NT2/D1 (cell line): ENCODE data around the gene TBXAS1.
"Not testable (repeated sequence)": the region's sequence is repeated elsewhere in the genome, so short reads cannot be mapped to it uniquely, and the experiment has no call there.

Experiments used
- DNase-seq: peaks from one replicate; pipeline ENCODE4 v3.0.0-alpha.2; 2011; ENCODE audit warnings: low read depth, low spot score
- H3K27me3 ChIP-seq: 2 replicates; pipeline ENCODE4 v1.6.0; 2011; ENCODE audit warnings: mild to moderate bottlenecking; ENCODE audit not compliant: insufficient read length, insufficient read depth
- H3K36me3 ChIP-seq: 2 replicates; pipeline ENCODE4 v1.6.1; 2011; ENCODE audit warnings: mild to moderate bottlenecking, low read length, mixed read lengths; ENCODE audit not compliant: insufficient read depth, insufficient read length
- H3K4me1 ChIP-seq: 2 replicates; pipeline ENCODE4 v1.5.1; 2011; ENCODE audit not compliant: insufficient read depth, insufficient read length
- H3K4me3 ChIP-seq: 2 replicates; pipeline ENCODE4 v1.5.1; 2011; ENCODE audit warnings: low read depth; ENCODE audit not compliant: insufficient read length
- H3K9ac ChIP-seq: 2 replicates; pipeline ENCODE4 v1.6.0; 2011; ENCODE audit warnings: low read depth; ENCODE audit not compliant: insufficient read length
- H3K9me3 ChIP-seq: 2 replicates; pipeline ENCODE4 v1.5.1; 2011; ENCODE audit warnings: mild to moderate bottlenecking, low read length; ENCODE audit not compliant: insufficient read depth
- SUZ12 ChIP-seq: IDR thresholded peaks from 2 replicates; pipeline ENCODE4 v1.6.1; 2011; ENCODE audit not compliant: insufficient read length, insufficient read depth; ENCODE audit errors: extremely low read depth
- YY1 ChIP-seq: IDR thresholded peaks from 2 replicates; pipeline ENCODE4 v1.6.1; 2011; ENCODE audit not compliant: insufficient read length, insufficient read depth
- ZNF274 ChIP-seq: IDR thresholded peaks from 2 replicates; pipeline ENCODE4 v1.6.1; 2011; ENCODE audit warnings: mild to moderate bottlenecking, low read depth, low read length

The TBXAS1 gene

GRCh38 chr7:139838876-139839275 lies 9.8 kb downstream of the TBXAS1 start:
- Histone ChIP-seq H3K27me3 (no peaks in the 10 kb centered on the region), H3K4me3 (no peak overlapping the region), H3K9me3 (no peaks in the 10 kb centered on the region; the same call in 1 of the 2 replicates), H3K36me3 (no peaks in the 10 kb centered on the region), H3K4me1 (no peaks in the 10 kb centered on the region), H3K9ac (no peak overlapping the region)
- DNase-seq = no peak
- no peak for TF ChIP-seq SUZ12
- no peak for TF ChIP-seq YY1
- TF ChIP-seq ZNF274 = no peak

DNA sequence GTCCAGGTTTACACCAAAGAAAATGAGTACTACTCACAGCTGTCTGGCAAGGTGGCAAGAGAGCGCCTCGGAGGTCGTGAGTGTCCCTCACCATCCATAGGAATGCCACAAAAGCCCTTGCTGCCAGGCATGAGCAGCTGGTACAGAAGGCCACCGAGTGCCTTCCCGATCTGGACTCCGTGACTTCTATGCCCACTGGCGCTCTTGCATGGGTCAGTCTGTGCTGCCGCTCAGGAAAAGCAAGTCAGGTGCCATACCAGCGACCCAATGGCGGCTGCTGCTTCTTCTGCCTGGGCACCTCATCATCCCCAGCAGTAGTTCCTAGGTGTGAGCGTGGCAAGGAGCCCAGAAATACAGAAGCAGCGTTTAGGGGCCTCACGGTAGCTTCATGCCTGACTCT lies 11.7 kb downstream of the TBXAS1 start:
- Histone ChIP-seq H3K4me1 (no peaks in the 10 kb centered on the region), H3K9me3 (no peaks in the 10 kb centered on the region; the same call in 1 of the 2 replicates), H3K36me3 (no peaks in the 10 kb centered on the region), H3K9ac (no peak overlapping the region), H3K27me3 (no peaks in the 10 kb centered on the region), H3K4me3 (no peak overlapping the region)
- TF ChIP-seq SUZ12 (no peak), YY1 (no peak), ZNF274 (no peak)
- no peak for DNase-seq

- no peaks in the 10 kb centered on the region for H3K4me1 ChIP-seq
- TF ChIP-seq ZNF274 (no peak), YY1 (no peak), SUZ12 (no peak)
These were observed 13.5 kb downstream of the TBXAS1 start for GRCh38 chr7:139842401-139843210.

DNA sequence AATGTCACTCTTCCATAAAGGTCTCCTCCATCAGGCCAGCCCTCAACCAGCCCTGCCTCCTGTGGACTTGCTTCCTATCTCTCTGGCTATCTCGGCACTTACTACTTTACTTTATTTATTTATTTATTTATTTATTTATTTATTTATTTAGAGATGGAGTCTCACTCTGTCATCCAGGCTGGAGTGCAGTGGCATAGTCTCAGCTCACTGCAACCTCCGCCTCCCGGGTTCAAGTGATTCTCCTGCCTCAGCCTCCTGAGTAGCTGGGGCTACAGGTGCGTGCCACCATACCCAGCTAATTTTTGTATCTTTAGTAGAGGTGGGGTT lies 14.1 kb downstream of the TBXAS1 start:
- not testable (repeated sequence) for DNase-seq, H3K9me3 ChIP-seq, H3K9ac ChIP-seq, H3K27me3 ChIP-seq, H3K4me1 ChIP-seq, H3K36me3 ChIP-seq, H3K4me3 ChIP-seq

More at GRCh38 chr7:139842401-139843210, 13.5 kb downstream of the TBXAS1 start:
- DNase-seq = no peak
- Histone ChIP-seq H3K9me3 (no peaks in the 10 kb centered on the region), H3K36me3 (no peaks in the 10 kb centered on the region), H3K4me3 (no peak overlapping the region), H3K27me3 (no peaks in the 10 kb centered on the region), H3K9ac (no peak overlapping the region)

GRCh38 chr7:139844779-139845442 lies 15.8 kb downstream of the TBXAS1 start:
- no peak for TF ChIP-seq SUZ12
- no peak for TF ChIP-seq ZNF274
- no peak for TF ChIP-seq YY1

DNA sequence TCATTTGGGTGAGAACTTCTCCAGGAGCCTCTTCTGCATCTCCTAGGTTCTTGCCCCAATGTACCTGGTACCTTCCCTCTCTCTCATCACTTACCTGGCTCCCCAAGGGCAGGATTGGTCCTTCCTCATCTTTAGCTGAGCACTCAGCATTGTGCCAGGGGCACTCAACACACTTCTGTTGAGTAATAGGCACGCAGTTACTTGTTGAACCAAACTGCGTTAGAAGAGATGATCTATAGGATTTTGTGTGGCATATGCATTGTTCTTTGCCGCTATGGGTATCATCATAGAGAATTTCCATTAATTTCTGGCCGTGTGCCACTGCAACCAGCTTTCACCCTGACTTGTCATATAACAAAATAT lies 16.4 kb downstream of the TBXAS1 start:
- no peak for TF ChIP-seq SUZ12
- H3K36me3 ChIP-seq = no peaks in the 10 kb centered on the region
- no peaks in the 10 kb centered on the region for H3K4me1 ChIP-seq
- peaks cover 5% of the 10 kb centered on the region; the same call in 1 of the 2 replicates for H3K9me3 ChIP-seq
- H3K27me3 ChIP-seq = no peaks in the 10 kb centered on the region
- H3K9ac ChIP-seq = no peak overlapping the region
- DNase-seq = no peak
- no peak overlapping the region for H3K4me3 ChIP-seq

More at GRCh38 chr7:139844779-139845442, 15.8 kb downstream of the TBXAS1 start:
- no peaks in the 10 kb centered on the region for H3K36me3 ChIP-seq
- no peak overlapping the region for H3K4me3 ChIP-seq
- peaks cover 5% of the 10 kb centered on the region; the same call in 1 of the 2 replicates for H3K9me3 ChIP-seq
- H3K4me1 ChIP-seq = no peaks in the 10 kb centered on the region
- no peak overlapping the region for H3K9ac ChIP-seq
- H3K27me3 ChIP-seq = no peaks in the 10 kb centered on the region
- no peak for DNase-seq

- Histone ChIP-seq H3K9ac (no peak overlapping the region), H3K4me3 (no peak overlapping the region), H3K9me3 (peaks cover 5% of the 10 kb centered on the region; the same call in 1 of the 2 replicates), H3K36me3 (no peaks in the 10 kb centered on the region), H3K4me1 (no peaks in the 10 kb centered on the region), H3K27me3 (no peaks in the 10 kb centered on the region)
- no peak for TF ChIP-seq ZNF274
- TF ChIP-seq SUZ12 = no peak
- no peak for TF ChIP-seq YY1
- DNase-seq = no peak
These were observed 17.2 kb downstream of the TBXAS1 start for GRCh38 chr7:139846297-139846696.
